Left cardiac atrium (tissue), 4 donors: ENCODE results near the gene GNG12. TPM values are rescaled to one million over a fixed set of nuclear protein-coding genes. Genes with fewer than 3 reads are reported as not detected.

ENCODE experiments used
- ATAC-seq, 2 donors: fragments of 200-7000 bp; cut with Tn5 transposase; one replicate each; pipeline ENCODE4 v1.9.1; 2020; ENCODE audit warnings: mild to moderate bottlenecking in 2 of 2, moderate library complexity in 2 of 2
- DNase-seq: peaks from one replicate; pipeline ENCODE4 v3.0.0-alpha.2; 2020
- intact Hi-C, 2 donors: fragments of 100-400 bp; cut with DNase I; formaldehyde crosslinking; loops; one replicate each; pipeline versions ENCODE4 v1.14.1 to v1.15.1; 2022 to 2023
- total RNA-seq, 2 donors: library from RNA; stranded (reverse); fragmentation: NEBNext Ultra II Directional; extraction: Animal tissue kit (Norgen Biotek cat#: 25700); gene quantifications; one replicate each; pipeline ENCODE4 v1.2.1, GENCODE V29; 2021
- donor health status: DM: no; HTN: yes; CAD: no.
- donor health status: DM: no; HTN: yes; CAD: no; lungs with severe emphysema.
- donor health status: DM: yes; HTN: yes; CAD: no.
- donor health status: Dilated cardiomyopathy.

GNG12 gene
- total RNA-seq, 2 donors from 2014 or later: 34.1 to 49.6 TPM

DNA sequence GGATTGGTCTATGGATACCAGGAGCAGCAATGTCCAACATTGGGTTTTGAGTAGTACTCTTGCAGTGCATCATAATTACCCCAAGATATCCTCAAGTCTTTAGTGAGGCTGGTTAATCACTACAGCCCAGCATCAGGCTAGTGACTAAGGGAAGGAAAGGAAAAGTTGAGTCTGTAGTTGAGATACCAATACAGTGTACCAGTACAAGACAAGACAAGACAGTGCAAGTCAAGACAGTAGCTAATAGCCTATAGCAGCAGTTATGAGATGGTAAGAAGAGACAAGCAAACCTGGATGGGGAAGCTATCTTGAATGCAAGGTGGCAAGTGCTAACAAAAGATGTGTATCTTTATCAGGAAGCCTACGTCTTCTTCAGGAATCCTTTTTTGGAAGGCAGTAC is 13.3 kb upstream of the GNG12 start:
- intact Hi-C loops: no loop called here
- DNase-seq: no peak
- no peak for ATAC-seq

DNA sequence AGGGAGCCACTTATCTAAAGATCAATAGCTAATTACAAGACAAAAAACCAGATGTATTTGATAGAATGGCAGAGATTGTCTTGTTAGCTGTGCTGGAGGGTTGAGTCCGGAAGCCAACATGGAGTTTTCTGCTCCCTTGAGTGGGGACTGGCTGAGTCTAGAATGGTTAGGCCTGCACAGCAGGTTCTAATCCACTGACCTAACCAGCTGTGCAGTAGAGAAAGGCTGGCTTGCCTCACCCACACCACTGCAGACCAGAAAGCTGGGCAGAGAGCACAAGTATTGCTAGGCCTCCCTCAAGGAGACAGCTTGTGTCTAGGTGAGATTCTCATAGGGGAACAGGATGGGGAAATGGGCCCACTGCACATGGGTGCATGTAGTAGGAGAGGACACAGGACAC is 11.7 kb upstream of the GNG12 start:
- no peak for ATAC-seq
- DNase-seq: no peak
- intact Hi-C loops: no loop called here

DNA sequence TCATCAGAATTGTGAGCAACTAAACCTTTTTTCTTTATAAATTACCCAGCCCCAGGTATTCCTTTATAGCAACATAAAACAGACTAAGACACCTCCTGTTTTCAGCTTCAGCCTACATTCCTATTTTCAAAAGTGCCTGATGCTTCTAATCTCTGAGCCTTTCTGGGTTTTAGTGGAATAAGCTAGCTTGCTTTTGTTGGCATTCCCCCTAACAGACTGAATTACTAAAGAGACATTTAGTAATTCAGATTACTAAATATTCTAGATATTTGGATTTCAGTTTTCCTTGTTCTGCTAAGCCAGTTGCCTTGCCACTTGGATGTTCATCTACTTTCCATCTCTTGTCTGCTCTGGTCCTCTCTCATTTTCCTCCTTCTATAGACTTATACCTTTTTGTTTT is 10.5 kb upstream of the GNG12 start:
- intact Hi-C loops: no loop called here
- ATAC-seq: peak; percentile 18 to 20
- no peak for DNase-seq

DNA sequence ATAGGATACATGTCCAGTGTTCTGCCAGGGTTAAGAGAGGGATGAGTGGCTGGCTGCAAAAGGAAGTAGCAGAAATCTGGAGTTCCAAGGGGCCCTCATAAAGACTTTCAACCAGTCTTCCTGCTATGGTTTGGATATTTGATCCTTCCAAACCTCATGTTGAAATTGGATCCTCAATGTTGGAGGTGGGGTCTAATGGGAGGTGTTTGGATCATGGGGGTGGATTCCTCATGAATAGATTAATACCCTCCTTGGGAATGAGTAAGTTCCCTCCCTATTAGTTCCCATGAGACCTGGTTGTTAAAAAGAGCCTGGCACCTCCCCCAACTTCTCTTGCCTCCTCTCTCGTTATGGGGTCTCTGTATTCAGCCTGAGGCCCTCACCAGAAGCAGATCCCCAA is 10.1 kb upstream of the GNG12 start:
- no peak for ATAC-seq
- no peak for DNase-seq
- intact Hi-C loops: no loop called here

DNA sequence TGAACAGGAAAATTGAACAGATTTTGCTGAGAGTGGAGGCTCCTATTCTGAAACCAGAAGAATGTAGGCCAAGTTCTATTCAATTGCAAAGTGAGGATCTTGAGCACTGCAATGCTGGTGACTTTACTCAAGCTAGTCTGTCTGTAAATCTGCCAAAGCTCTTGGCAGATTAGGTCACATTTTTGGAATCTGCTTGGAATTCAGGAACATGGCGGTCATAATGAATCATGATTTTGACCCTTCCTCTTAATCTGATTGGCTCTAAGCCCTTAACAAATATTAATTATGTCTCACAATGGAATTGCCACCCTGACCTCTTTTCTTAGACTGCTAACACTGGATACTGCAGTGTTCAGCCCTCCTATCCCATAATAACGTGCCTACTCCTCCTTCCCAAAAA is 7.2 kb upstream of the GNG12 start:
- ATAC-seq: peak; percentile 62 to 71
- intact Hi-C loops: no loop called here
- no peak for DNase-seq

DNA sequence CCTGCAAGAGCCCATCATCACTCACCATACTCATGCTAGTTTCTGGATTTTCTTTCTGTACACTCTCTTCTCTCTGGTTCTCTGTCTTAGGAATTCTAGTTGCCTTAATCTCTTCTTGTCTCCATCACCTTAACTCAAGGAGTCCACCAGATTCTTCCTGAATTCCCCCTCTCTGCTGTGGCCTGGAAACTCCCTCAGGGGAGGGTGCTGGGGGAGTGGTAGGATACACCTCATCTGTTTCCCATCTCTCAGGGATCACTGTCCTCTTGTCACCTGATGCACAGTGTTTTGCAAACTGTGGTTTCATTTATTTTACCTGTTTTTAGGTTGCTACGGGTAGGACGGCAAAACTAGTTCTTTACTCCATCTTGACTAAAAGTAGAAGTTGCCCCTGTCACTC is 6.6 kb upstream of the GNG12 start:
- intact Hi-C loops: loop anchor here in 1 of 2 donors (10.0 kb wide), 1 partner anchor 75 kb away; no protein-coding TSS in a partner anchor
- no peak for DNase-seq
- ATAC-seq: no peak

DNA sequence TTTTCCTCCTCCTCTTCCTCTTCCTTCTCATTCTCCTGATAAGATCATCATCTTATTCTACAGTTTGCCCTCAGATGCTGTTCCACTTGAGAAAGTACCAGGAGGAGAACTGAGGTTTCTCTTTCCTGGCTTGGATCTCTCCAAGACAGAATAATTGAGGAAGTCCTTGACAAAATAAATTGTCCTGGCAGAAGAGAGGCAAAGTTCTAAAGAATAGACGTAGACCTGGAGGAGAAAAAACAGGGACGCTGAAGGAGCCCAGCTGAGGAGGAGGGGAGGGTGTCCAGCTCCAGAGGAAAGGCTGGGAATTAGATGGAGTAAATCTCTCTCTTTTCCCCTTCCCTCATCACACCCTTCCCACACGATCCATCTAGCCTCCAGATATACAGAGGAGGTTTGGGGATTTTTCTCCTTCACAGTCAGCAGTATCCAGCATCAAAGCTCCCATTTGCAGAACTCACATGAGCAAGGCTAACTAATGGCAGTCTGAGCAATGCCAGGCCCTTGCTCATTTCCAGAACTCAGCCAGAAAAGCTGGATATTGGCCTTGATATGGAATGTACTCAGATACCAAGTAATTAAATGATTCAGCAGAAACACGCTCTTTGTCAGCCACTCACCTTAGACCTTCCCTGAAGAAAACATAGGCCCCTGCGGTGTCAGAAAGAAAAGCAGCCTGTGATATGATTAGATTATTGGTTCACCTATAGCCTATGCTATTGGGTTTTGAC is 5.1 kb upstream of the GNG12 start:
- ATAC-seq (peak in 1 of 2 donors; percentile 33), DNase-seq (no peak)
- intact Hi-C loops: loop anchor here in 1 of 2 donors (10.0 kb wide), 1 partner anchor 74 kb away; no protein-coding TSS in a partner anchor

DNA sequence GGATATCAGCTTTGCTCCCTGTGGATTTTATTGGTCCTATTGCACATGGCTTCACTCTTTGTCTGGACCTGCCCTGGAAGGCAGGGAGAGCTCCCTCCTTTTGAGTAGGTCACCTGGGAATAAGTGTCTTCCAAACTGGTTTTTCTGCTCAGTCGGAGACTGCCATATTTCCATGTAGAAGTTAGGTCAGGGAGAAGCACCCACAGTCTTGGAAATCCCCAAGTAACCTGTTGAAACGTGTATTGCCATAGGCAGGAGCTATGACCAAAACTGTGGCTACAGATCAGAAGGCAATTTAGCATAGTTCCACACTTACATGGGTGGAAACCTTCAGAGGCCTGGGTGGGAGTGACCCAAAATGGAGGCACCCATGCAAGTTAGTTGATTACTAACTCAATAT is 3.5 kb upstream of the GNG12 start:
- intact Hi-C loops: loop anchor here in 1 of 2 donors (10.0 kb wide), 1 partner anchor 72 kb away; no protein-coding TSS in a partner anchor
- ATAC-seq (no peak), DNase-seq (no peak)

DNA sequence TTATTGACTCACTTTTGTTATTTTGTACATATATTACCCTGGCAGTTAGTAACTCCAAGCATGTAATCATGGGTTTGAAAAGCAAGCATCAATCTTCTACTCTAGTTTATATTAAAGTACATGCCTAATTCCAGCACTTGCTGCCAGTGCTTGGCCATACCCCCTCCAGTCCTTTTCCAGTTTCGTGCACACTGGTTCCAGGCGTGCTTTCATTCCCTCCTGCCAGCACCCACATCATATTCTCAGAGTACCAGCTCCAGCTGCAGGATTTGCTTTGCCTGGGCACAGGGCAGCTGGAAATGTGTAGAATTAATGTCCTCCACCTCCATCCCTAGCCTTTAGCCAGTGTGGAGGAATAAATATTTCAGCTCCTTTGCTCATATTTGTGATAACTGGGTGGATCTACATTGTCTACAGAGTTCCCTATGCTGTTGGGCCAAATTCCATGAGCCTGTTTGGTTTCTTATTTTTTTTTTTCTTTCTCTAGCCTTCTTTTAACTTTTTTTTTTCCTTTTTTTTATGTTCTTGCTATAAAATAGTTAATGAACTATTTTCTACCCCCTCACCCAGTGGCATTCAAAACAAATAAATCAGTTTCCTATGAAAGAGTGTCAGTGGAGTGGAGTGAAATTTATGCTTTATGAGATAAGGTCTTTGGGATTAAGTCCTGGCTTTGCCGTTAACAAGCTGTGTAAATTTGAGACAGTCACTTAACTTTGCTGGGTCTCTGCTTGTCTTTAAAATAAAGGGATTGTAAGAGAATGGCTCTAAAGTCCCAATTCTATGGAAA is 2.6 kb upstream of the GNG12 start:
- intact Hi-C loops: loop anchor here in 1 of 2 donors (10.0 kb wide), 1 partner anchor 71 kb away; no protein-coding TSS in a partner anchor
- DNase-seq: no peak
- ATAC-seq: no peak

DNA sequence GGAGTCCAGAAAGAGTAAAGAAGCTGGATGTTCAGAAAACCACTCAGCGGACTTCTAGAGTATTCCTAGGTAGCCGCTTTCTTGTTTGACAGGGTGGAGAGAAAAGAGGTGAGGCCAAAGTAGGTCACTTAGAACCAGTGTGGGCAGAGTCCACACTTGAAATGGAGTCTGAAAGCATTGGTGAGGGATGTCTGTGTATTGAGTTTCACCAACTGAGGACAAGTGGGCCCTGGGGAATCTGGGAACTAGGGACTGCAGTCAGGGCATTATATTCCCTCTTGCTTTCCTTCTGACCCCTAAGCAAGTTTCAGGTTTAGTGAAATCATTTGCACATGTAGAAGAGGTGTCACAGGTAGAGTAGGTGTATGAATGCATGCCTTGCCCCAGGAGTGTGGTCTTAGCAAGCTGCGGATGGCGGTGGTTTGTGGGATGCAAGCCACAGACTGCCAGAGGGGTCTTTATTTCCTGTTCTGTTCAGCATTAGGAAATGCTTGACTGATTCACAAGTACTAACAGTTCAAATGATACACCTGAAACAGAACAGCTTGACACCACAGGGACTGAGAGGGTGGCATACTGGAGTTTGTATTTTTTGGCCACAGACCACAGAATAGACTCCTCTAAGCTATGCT is 1.1 kb upstream of the GNG12 start:
- intact Hi-C loops: loop anchor here (5.0 to 10.0 kb wide), 2 partner anchors 67 to 70 kb away; no protein-coding TSS in a partner anchor

DNA sequence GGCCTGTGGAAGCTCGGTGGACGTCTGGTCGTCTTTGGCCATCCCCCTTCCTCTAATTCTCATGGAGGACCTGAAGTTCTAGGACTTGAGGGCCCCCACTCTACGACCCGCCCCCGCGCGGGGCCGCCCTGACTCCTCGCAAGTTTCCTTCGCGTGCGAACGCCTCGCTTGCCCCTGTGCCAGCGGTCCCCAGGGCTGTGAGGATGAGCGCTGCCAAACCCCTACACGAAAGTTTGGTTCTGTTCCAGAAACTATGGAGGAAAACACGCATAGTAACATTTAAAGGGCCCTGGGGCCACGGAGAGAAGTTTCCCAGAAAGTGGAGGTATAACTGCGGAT is 304 bp upstream of the GNG12 start:
- DNase-seq (no peak), ATAC-seq (peak; percentile 42 to 54)
- intact Hi-C loops: loop anchor here (5.0 to 10.0 kb wide), 2 partner anchors 66 to 69 kb away; no protein-coding TSS in a partner anchor

More for the DNA sequence above, 1.1 kb upstream of the GNG12 start:
- DNase-seq (no peak), ATAC-seq (no peak)

DNA sequence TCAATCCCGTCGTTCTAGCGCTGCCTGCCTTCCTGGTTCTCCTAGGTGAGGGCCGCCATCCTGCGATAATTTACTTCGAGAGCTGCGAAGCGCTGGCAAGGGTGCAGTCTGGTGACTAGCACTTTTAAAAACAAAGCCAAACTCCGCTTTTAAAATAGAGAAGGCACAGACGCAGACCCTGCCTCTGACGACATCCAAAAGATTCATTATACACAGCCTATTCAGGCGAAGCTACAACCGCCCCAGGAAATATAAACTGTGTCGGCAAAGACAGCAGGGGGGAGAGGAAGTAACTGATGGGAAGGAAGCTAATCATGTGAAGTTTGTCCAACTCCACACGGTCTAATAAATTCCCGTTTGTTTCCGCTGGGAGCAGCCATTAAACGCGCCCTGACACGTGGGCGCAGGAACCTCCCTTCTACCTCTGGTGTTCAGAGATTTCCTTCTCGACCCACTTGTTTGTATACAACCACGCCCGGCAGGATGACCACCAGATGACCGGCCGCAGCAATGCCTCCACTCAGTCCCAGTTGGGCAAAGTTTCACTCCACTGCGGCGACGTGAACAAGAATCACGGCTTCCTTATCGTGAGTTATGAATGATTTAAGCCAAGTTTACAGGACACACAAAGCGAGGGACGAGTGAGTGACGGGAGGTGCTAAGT is 1.3 kb downstream of the GNG12 start:
- ATAC-seq (peak; percentile 38 to 55), DNase-seq (peak; percentile 67)
- intact Hi-C loops: loop anchor here (5.0 to 10.0 kb wide), 2 partner anchors 65 to 67 kb away; no protein-coding TSS in a partner anchor

DNA sequence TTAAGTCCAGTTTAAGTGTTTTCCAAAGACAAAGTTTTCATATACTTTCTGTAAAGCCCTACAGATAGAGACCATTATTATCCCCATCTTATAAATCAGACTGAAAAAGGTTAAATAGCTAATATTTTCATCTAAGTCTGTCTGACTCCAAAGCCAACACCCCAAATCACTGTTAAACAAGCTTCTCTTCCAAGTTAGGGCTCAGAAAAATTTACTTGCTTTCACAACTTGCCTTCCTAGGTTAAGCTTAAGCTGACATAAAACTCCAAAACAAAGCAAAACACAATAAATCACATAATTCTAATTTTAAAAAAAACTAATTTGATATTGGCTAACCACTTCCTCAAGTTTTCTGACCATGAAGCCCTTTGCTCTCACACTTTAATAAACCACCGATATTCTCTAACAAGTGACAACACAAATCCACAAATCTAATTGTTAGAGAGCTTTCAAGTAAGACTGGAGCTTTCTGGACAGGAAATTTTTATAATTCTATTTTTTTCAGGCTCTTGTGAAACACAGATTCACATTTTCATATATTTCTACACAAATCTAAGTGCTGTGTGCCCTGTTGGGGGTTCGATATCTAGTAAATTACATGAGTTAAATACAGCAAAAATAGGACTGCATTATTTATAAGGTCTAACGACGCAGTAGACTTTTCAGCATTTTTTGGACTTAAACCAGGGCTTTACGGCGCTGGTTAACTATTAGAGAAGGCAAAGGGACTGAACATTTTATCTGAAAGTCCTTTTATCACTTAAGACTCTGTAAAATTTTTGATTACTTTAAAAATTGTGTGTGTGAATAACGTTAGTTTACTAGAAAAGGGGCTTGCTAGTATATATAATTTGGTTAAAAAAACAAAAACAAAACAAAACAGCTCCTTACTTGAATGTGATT is 2.1 kb downstream of the GNG12 start:
- ATAC-seq (no peak), DNase-seq (no peak)
- intact Hi-C loops: loop anchor here (5.0 to 10.0 kb wide), 2 partner anchors 64 to 66 kb away; no protein-coding TSS in a partner anchor

DNA sequence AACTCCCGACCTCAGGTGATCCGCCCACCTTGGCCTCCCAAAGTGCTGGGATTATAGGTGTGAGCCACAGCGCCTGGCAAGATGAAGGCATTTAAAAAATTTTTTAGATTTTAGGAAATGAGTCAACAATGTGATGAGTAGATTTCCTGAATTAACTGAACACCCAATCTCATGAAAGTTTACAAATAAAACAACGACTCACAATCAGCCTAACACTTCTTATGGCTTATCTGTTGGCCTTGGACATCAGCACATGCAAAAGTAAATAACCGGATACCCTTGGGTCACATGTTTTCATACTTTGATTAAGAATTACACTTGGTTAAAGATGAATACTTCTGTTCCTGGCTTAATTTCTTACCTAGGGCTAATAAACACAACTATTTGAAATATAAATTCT is 3.0 kb downstream of the GNG12 start:
- intact Hi-C loops: loop anchor here (5.0 to 10.0 kb wide), 2 partner anchors 63 to 65 kb away; no protein-coding TSS in a partner anchor
- ATAC-seq: no peak

DNA sequence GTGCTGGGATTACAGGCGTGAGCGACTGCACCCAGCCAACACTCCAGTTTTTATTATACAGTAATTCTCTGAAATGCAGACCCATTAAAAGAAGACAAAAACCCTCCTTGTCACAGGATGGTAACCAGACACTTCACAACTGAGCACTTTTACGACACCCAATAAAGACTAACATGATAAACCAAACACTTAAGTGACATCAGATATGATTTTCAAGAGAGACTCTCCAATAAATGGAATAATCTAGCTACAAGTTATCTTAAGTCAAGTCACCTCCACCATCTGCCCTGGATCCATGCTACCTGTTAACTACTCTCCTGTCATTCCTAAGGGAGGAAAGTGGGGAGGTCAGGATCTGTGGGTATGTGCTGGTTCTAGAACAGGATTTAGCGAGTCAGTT is 5.6 kb downstream of the GNG12 start:
- ATAC-seq (no peak), DNase-seq (no peak)
- intact Hi-C loops: no loop called here

More for the DNA sequence above, 3.0 kb downstream of the GNG12 start:
- no peak for DNase-seq

DNA sequence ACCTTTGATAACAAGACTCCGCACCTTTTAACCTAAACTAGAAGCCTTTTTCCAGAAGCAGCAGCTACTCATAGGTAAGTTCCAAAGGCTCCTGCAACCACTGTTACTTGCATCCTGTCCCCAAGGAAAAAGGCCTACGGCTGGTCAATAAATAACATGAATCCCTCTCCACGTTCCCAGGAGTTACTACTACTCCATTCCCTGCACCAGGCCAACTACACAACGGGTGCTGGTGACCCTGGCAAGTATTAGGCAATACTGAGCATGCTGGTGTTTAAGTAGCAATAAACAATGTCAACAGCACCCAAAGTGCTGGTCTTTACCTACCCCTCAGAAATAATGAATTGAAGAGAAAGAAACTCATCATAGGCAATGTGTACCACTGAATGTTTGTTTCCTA is 7.7 kb downstream of the GNG12 start:
- DNase-seq (no peak), ATAC-seq (no peak)
- intact Hi-C loops: no loop called here

DNA sequence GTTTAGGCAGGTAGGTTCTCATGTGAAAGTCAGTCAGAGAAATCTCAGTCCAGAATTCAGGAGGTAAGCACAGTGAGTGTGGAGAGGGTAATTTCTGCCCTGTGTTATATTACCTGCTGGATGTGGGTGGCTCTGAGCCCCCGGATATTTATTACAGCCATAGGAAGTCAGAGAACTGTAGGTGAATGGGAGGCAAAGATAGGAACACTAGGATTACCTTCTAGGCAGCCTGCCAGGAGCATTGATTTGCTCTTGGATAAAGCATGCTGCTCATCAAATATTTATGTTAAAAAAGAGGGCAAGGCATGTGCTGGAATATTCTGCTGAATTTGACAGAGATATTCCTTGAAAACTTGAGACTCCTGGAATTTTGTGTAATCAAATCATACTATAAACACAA is 8.5 kb downstream of the GNG12 start:
- intact Hi-C loops: no loop called here
- DNase-seq (no peak), ATAC-seq (no peak)

DNA sequence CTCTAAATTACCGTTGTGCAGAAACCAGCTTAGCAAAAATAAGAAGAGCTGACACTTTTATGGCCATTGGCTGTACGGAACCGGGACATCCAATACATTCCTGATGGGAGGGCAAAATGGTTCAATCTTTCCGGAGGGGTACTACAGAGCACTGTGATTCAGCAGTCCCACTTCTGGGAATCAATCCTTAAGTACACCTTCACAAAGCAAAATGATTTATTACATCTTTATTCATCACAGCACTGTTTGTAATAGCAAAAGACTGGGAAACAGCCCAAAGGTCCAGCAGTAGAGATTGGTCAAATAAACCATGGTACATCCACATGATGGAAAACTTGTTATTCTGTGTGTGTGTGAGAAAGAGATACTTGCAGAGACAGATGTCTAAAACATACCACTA is 9.7 kb downstream of the GNG12 start:
- DNase-seq (no peak), ATAC-seq (no peak)
- intact Hi-C loops: no loop called here
